Spleen (tissue), 11 donors: ENCODE data around the gene TCTN1. TPM values are rescaled to one million over a fixed set of nuclear protein-coding genes. Genes with fewer than 3 reads are reported as not detected.

Source experiments
- DNase-seq: peaks from one replicate; pipeline ENCODE4 v3.0.0-alpha.2; 2020
- H3K27ac ChIP-seq, 8 donors: fragments of 200-600 bp; sonication (generic) in 7 of 8; 1 replicate in 4 of 8; 2 replicates in 4 of 8; pipeline versions ENCODE4 v1.5.0 to v1.8.0; 2016 to 2021; ENCODE audit warnings: inconsistent platforms in 4 of 8, mild to moderate bottlenecking in 4 of 8, moderate library complexity in 1 of 8
- H3K27me3 ChIP-seq, 7 donors: fragments of 200-600 bp; sonication (generic) in 6 of 7; replicated peaks in 1 of 7; 1 replicate in 4 of 7; 2 replicates in 3 of 7; pipeline versions ENCODE4 v1.5.0 to v1.8.0; 2016 to 2021; ENCODE audit warnings: inconsistent platforms in 3 of 7, mild to moderate bottlenecking in 1 of 7
- H3K36me3 ChIP-seq, 6 donors: fragments of 200-600 bp; sonication (generic) in 5 of 6; 1 replicate in 4 of 6; 2 replicates in 2 of 6; pipeline versions ENCODE4 v1.5.0 to v1.8.0; 2016 to 2021; ENCODE audit warnings: inconsistent platforms in 2 of 6
- H3K4me1 ChIP-seq, 6 donors: fragments of 200-600 bp; sonication (generic) in 5 of 6; 1 replicate in 3 of 6; 2 replicates in 3 of 6; pipeline versions ENCODE4 v1.5.0 to v1.8.0; 2016 to 2021; ENCODE audit warnings: inconsistent platforms in 3 of 6
- H3K4me3 ChIP-seq, 8 donors: fragments of 200-600 bp; sonication (generic) in 7 of 8; 1 replicate in 4 of 8; 2 replicates in 4 of 8; pipeline versions ENCODE4 v1.5.0 to v1.8.0; 2016 to 2021; ENCODE audit warnings: inconsistent platforms in 4 of 8, mild to moderate bottlenecking in 4 of 8, moderate library complexity in 2 of 8
- H3K9me3 ChIP-seq, 8 donors: fragments of 200-600 bp; sonication (generic) in 7 of 8; 1 replicate in 4 of 8; 2 replicates in 4 of 8; pipeline versions ENCODE4 v1.5.0 to v1.8.0; 2016 to 2021; ENCODE audit warnings: inconsistent platforms in 4 of 8
- CTCF ChIP-seq, 11 experiments: fragments of 200-600 bp in 7 of 11; fragments of 450-650 bp in 4 of 11; sonication (generic) in 4 of 11; IDR thresholded peaks in 8 of 11; conservative IDR thresholded peaks in 3 of 11; 1 replicate in 7 of 11; 2 replicates in 4 of 11; pipeline versions ENCODE4 v1.4.0 to v1.8.0; 2016 to 2021; ENCODE audit warnings: antibody characterized with exemption in 11 of 11, inconsistent platforms in 4 of 11, mild to moderate bottlenecking in 1 of 11
- POLR2A ChIP-seq, 3 donors: fragments of 450-650 bp; IDR thresholded peaks; one replicate each; pipeline ENCODE4 v1.5.1; 2017; ENCODE audit warnings: antibody characterized with exemption in 3 of 3, mild to moderate bottlenecking in 1 of 3
- POLR2AphosphoS5 ChIP-seq, 3 donors: sonication (generic); formaldehyde crosslinking; IDR thresholded peaks; one replicate each; pipeline ENCODE4 v1.5.1; 2017; ENCODE audit warnings: antibody characterized with exemption in 3 of 3
- WGBS, 5 donors: extraction: QIAGEN DNeasy Blood & Tissue Kit in 3 of 5; methylation state at CpG; one replicate each; pipeline versions ENCODE4 v1.1.5 to v1.1.7; 2013 to 2018; 5-methylcytosine and 5-hydroxymethylcytosine counted together
- intact Hi-C: fragments of 100-400 bp; cut with DNase I; formaldehyde crosslinking; loops from one replicate; pipeline ENCODE4 v1.15.0; 2023; ENCODE audit warnings: low total_unique reads
- polyA plus RNA-seq, 3 donors: library from polyadenylated mRNA; stranded (reverse); fragments of 200-250 nt; gene quantifications; one replicate each; pipeline ENCODE4 v1.2.1, GENCODE V29; 2013
- total RNA-seq, 7 donors: library from RNA; depleted of rRNA in 3 of 7; stranded (reverse); fragments of >200 nt in 3 of 7; fragmentation: NEBNext Ultra II Directional in 4 of 7; extraction: Animal tissue kit (Norgen Biotek cat#: 25700) in 4 of 7; gene quantifications; one replicate each; pipeline versions ENCODE4 v1.1.0 to v1.2.1, GENCODE V29; 2016 to 2021
- donor health status: healthy with polysubstance abuse.
- donor health status: DM: no; HTN: no; CAD: no; lungs with moderate emphysema.
- donor health status: DM: no; HTN: no; CAD: no.
- donor health status: Bipolar disorder and iron deficiency.
- donor health status: healthy.
- donor health status: DM: no; HTN: no; CAD: no.
- donor health status: DM: yes; HTN: yes; CAD: no.

The TCTN1 gene
- total and polyA plus RNA-seq, 10 donors: 8.4 to 30.8 (median 24.2) TPM

- Histone ChIP-seq H3K36me3 (no peaks in the 10 kb centered on the region), H3K9me3 (no peaks in the 10 kb centered on the region), H3K27ac (peak overlapping the region in 7 of 8 donors; percentile 58 to 82 (median 74)), H3K27me3 (no peaks in the 10 kb centered on the region), H3K4me1 (peaks cover 44 to 93% (median 86%) of the 10 kb centered on the region in 6 donors), H3K4me3 (peak overlapping the region in 1 of 8 donors; percentile 31)
- DNase-seq: no peak
- intact Hi-C loops: no loop called here
- TF ChIP-seq POLR2A (IDR thresholded peaks at IDR 0.05) (no peak), POLR2AphosphoS5 (IDR thresholded peaks at IDR 0.05) (no peak), CTCF (IDR thresholded peaks at IDR 0.05 in 8 of 11, conservative IDR thresholded peaks at IDR 0.05 in 3 of 11) (no peak)
- WGBS, 5 donors: 76 to 83% (median 77%) methylated on average over 13 of the region's 13 CpGs
Observed at GRCh38 chr12:110578694-110579534, 35.0 kb upstream of the TCTN1 start.

GRCh38 chr12:110579535-110580253 is 34.2 kb upstream of the TCTN1 start:
- TF ChIP-seq CTCF (IDR thresholded peaks at IDR 0.05 in 8 of 11, conservative IDR thresholded peaks at IDR 0.05 in 3 of 11): no peak
- TF ChIP-seq POLR2AphosphoS5 (IDR thresholded peaks at IDR 0.05): no peak
- TF ChIP-seq POLR2A (IDR thresholded peaks at IDR 0.05): no peak
- intact Hi-C loops: no loop called here

GRCh38 chr12:110581931-110582275 is 32.0 kb upstream of the TCTN1 start:
- H3K4me1 ChIP-seq: peaks cover 60 to 87% (median 79%) of the 10 kb centered on the region in 6 donors
- DNase-seq: no peak
- peak overlapping the region; percentile 84 to 98 (median 88) for H3K4me3 ChIP-seq
- intact Hi-C loops: loop anchor here (2.0 kb wide), 1 partner anchor 25 kb away; no protein-coding TSS in a partner anchor
- no peak for TF ChIP-seq CTCF (IDR thresholded peaks at IDR 0.05 in 8 of 11, conservative IDR thresholded peaks at IDR 0.05 in 3 of 11)
- TF ChIP-seq POLR2AphosphoS5 (IDR thresholded peaks at IDR 0.05): no peak
- TF ChIP-seq POLR2A (IDR thresholded peaks at IDR 0.05): no peak
- peak overlapping the region; percentile 55 to 96 (median 92) for H3K27ac ChIP-seq
- no peaks in the 10 kb centered on the region for H3K27me3 ChIP-seq
- WGBS, 5 donors: 0 to 3% (median 1%) methylated on average over 4 to 8 of the region's 8 CpGs
- no peaks in the 10 kb centered on the region for H3K9me3 ChIP-seq
- H3K36me3 ChIP-seq: no peaks in the 10 kb centered on the region

More at GRCh38 chr12:110579535-110580253, 34.2 kb upstream of the TCTN1 start:
- WGBS, 5 donors: 78 to 91% (median 84%) methylated on average over 18 of the region's 18 CpGs
- no peak for DNase-seq
- Histone ChIP-seq H3K27me3 (no peaks in the 10 kb centered on the region), H3K27ac (peak overlapping the region in 4 of 8 donors; percentile 60 to 82 (median 77)), H3K4me3 (peak overlapping the region in 1 of 8 donors; percentile 31), H3K36me3 (no peaks in the 10 kb centered on the region), H3K9me3 (no peaks in the 10 kb centered on the region), H3K4me1 (peaks cover 52 to 93% (median 86%) of the 10 kb centered on the region in 6 donors)
